Panc1 (cell line): ENCODE results near the gene GRIN2A. TPM values are rescaled to one million over a fixed set of nuclear protein-coding genes. Genes with fewer than 3 reads are reported as not detected.

ENCODE experiments used
- ATAC-seq: fragments of 200-7000 bp; cut with Tn5 transposase; 2 replicates; pipeline ENCODE4 v1.9.1; 2020; ENCODE audit warnings: mild to moderate bottlenecking, moderate library complexity
- BruUV-seq: library from RNA; stranded (reverse); fragments of 400-500 nt; replicated peaks from 2 replicates; lab custom pipeline; 2021; lab: Mats Ljungman, UMichigan
- CTCF ChIA-PET: fragments of 300-600 bp; sonication (Branson Sonifier 250); formaldehyde crosslinking; loops from one replicate; lab custom pipeline; 2022; ENCODE audit warnings: antibody characterized with exemption; lab: Charles Lee
- POLR2A ChIA-PET: fragments of 300-600 bp; sonication (Branson Sonifier 250); formaldehyde crosslinking; loops from one replicate; lab custom pipeline; 2022; ENCODE audit warnings: antibody characterized with exemption; lab: Charles Lee
- DNase-seq: peaks from one replicate; pipeline ENCODE4 v3.0.0-alpha.2; 2010; ENCODE audit warnings: low read depth, low spot score
- H3K27ac ChIP-seq: 2 replicates; pipeline ENCODE4 v1.5.1; 2011; ENCODE audit warnings: mild to moderate bottlenecking, low read length, inconsistent platforms
- H3K27me3 ChIP-seq: fragments of 200-500 bp; sonication (Bioruptor generic); 2 replicates; pipeline ENCODE4 v1.6.0; 2014; ENCODE audit warnings: low read length, inconsistent platforms; ENCODE audit not compliant: control insufficient read depth, insufficient read depth
- H3K36me3 ChIP-seq: fragments of 200-500 bp; sonication (Bioruptor generic); 2 replicates; pipeline ENCODE4 v1.5.1; 2014; ENCODE audit warnings: inconsistent platforms, mild to moderate bottlenecking, low read length, moderate library complexity; ENCODE audit not compliant: control insufficient read depth, insufficient read depth
- H3K4me1 ChIP-seq: 2 replicates; pipeline ENCODE4 v1.5.1; 2011; ENCODE audit warnings: inconsistent platforms, mild to moderate bottlenecking, low read length, moderate library complexity; ENCODE audit not compliant: control insufficient read depth, insufficient read depth
- H3K4me3 ChIP-seq, 2 experiments: 2 replicates each; pipeline ENCODE4 v1.5.1; 2011 to 2012; ENCODE audit warnings: low read depth in 2 of 2, low read length in 2 of 2, mild to moderate bottlenecking in 2 of 2, inconsistent platforms in 1 of 2, moderate library complexity in 1 of 2
- H3K9me3 ChIP-seq: fragments of 200-500 bp; sonication (Bioruptor generic); 2 replicates; pipeline ENCODE4 v1.5.1; 2014; ENCODE audit warnings: low read depth, mild to moderate bottlenecking, inconsistent platforms, low read length, moderate library complexity; ENCODE audit not compliant: control insufficient read depth, insufficient read depth
- POLR2AphosphoS5 ChIP-seq: IDR thresholded peaks from 2 replicates; pipeline ENCODE4 v1.6.1; 2012; ENCODE audit warnings: mild to moderate bottlenecking, low read depth, low read length, moderate library complexity
- SIN3A ChIP-seq: IDR thresholded peaks from 2 replicates; pipeline ENCODE4 v1.6.1; 2012; ENCODE audit warnings: low read depth, mild to moderate bottlenecking, low read length, moderate library complexity, borderline replicate concordance; ENCODE audit not compliant: insufficient read depth
- TCF7L2 ChIP-seq: IDR thresholded peaks from 2 replicates; pipeline ENCODE4 v1.6.1; 2011; ENCODE audit warnings: mild to moderate bottlenecking, low read depth, low read length, inconsistent platforms
- in situ Hi-C: cut with HindIII; loops from 2 replicates; pipeline ENCODE4 v1.10.0; 2016; ENCODE audit warnings: low sequenced_read_pairs, low pct_unique_long_range_greater_than_20kb
- intact Hi-C: fragments of 100-400 bp; cut with micrococcal nuclease; formaldehyde crosslinking; loops from one replicate; pipeline ENCODE4 v1.10.0; 2022; ENCODE audit not compliant: unreplicated experiment
- total RNA-seq: library from RNA; stranded (reverse); gene quantifications from one replicate; pipeline ENCODE4 v1.2.1, GENCODE V29; 2021; ENCODE audit not compliant: unreplicated experiment
- TF ChIP-seq, protein P1 (sequence below), 2 experiments: IDR thresholded peaks; 2 replicates each; pipeline ENCODE4 v1.6.1; 2011 to 2012; ENCODE audit warnings: low read depth in 2 of 2, control low read depth in 1 of 2, low read length in 1 of 2, mild to moderate bottlenecking in 1 of 2, moderate library complexity in 1 of 2; ENCODE audit not compliant: insufficient read depth in 1 of 2
- TF ChIP-seq, protein P2 (sequence below): fragments of 450-650 bp; IDR thresholded peaks from 2 replicates; pipeline ENCODE4 v1.5.1; 2017; ENCODE audit warnings: mild to moderate bottlenecking

The GRIN2A gene
- total RNA-seq, 1 experiment from 2014 or later: 12.3 TPM

DNA sequence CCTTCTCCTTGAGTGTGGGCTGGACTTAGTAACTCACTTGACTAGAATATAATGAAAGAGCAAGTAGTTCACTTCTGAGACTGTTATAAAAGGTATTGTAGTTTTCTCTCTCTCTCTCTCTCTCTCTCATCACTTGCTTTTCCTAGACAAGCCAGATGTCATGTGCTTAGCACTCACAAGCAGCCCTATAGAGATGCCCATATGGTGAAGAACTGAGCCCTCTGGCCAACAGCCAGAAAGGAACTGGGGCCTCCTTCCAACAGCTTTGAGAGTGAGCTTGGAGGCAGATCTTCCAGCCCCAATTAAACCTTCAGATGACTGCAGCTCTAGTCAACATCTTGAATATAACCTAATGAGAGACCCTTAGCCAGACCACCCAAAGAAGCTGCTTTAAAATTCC, 440.5 kb downstream of the GRIN2A start:
- ATAC-seq (no peak), DNase-seq (no peak)
- Histone ChIP-seq H3K27ac (no peak overlapping the region), H3K36me3 (no peaks in the 10 kb centered on the region), H3K9me3 (no peaks in the 10 kb centered on the region), H3K27me3 (no peaks in the 10 kb centered on the region), H3K4me3 (no peak overlapping the region), H3K4me1 (no peaks in the 10 kb centered on the region)
- ChIA-PET POLR2A (no interaction called here), CTCF (no interaction called here)
- in situ Hi-C loops (no loop called here), intact Hi-C loops (no loop called here)
- no TSS peak for BruUV-seq
- TF ChIP-seq, protein P1, sequence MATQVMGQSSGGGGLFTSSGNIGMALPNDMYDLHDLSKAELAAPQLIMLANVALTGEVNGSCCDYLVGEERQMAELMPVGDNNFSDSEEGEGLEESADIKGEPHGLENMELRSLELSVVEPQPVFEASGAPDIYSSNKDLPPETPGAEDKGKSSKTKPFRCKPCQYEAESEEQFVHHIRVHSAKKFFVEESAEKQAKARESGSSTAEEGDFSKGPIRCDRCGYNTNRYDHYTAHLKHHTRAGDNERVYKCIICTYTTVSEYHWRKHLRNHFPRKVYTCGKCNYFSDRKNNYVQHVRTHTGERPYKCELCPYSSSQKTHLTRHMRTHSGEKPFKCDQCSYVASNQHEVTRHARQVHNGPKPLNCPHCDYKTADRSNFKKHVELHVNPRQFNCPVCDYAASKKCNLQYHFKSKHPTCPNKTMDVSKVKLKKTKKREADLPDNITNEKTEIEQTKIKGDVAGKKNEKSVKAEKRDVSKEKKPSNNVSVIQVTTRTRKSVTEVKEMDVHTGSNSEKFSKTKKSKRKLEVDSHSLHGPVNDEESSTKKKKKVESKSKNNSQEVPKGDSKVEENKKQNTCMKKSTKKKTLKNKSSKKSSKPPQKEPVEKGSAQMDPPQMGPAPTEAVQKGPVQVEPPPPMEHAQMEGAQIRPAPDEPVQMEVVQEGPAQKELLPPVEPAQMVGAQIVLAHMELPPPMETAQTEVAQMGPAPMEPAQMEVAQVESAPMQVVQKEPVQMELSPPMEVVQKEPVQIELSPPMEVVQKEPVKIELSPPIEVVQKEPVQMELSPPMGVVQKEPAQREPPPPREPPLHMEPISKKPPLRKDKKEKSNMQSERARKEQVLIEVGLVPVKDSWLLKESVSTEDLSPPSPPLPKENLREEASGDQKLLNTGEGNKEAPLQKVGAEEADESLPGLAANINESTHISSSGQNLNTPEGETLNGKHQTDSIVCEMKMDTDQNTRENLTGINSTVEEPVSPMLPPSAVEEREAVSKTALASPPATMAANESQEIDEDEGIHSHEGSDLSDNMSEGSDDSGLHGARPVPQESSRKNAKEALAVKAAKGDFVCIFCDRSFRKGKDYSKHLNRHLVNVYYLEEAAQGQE (IDR thresholded peaks at IDR 0.05; ENCODE audit: insufficient read depth in 1 of 2, low read depth in 2 of 2, low read length in 1 of 2): no peak
- no peak for TF ChIP-seq TCF7L2
- TF ChIP-seq SIN3A: no peak

DNA sequence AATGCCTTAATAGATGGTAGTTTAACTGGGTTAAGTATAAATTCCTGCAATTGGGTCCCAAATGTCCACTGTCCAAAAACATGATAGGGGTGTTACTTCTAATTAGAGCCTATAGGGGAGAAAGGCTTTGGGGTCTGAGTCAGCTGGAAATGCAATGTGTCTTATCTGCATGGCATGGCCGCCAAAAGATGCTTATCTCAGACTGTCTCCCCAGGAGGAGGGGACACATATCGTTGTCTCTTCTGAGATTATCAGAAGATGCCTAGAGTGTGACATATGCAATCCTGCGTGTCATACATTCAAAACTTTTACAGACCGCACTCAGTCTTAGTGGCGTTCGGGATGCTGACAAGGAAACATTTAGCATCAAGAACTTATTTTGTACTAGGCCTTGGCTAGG, 442.9 kb downstream of the GRIN2A start:
- CTCF ChIA-PET: no interaction called here
- DNase-seq (no peak), ATAC-seq (no peak)
- intact Hi-C loops: no loop called here
- no peak for TF ChIP-seq SIN3A
- no peak for TF ChIP-seq POLR2AphosphoS5
- TF ChIP-seq, protein P2, sequence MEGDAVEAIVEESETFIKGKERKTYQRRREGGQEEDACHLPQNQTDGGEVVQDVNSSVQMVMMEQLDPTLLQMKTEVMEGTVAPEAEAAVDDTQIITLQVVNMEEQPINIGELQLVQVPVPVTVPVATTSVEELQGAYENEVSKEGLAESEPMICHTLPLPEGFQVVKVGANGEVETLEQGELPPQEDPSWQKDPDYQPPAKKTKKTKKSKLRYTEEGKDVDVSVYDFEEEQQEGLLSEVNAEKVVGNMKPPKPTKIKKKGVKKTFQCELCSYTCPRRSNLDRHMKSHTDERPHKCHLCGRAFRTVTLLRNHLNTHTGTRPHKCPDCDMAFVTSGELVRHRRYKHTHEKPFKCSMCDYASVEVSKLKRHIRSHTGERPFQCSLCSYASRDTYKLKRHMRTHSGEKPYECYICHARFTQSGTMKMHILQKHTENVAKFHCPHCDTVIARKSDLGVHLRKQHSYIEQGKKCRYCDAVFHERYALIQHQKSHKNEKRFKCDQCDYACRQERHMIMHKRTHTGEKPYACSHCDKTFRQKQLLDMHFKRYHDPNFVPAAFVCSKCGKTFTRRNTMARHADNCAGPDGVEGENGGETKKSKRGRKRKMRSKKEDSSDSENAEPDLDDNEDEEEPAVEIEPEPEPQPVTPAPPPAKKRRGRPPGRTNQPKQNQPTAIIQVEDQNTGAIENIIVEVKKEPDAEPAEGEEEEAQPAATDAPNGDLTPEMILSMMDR: no peak
- TF ChIP-seq TCF7L2: no peak
- TF ChIP-seq, protein P1 (IDR thresholded peaks at IDR 0.05; ENCODE audit: insufficient read depth in 1 of 2, low read depth in 2 of 2, low read length in 1 of 2): no peak
- Histone ChIP-seq H3K4me1 (no peaks in the 10 kb centered on the region), H3K27me3 (0 out of 2 replicates have a peak, but pooled peaks cover under 1% of the 10 kb centered on the region), H3K36me3 (no peaks in the 10 kb centered on the region), H3K4me3 (no peak overlapping the region), H3K27ac (no peak overlapping the region), H3K9me3 (no peaks in the 10 kb centered on the region)
- POLR2A ChIA-PET: no interaction called here
- BruUV-seq: no TSS peak
- in situ Hi-C loops: no loop called here
